ENCODE measurements around the gene RHBDF2. TPM values are rescaled to one million over a fixed set of nuclear protein-coding genes. Genes with fewer than 3 reads are reported as not detected.

RHBDF2 gene
- 38.5 and 42.6 TPM in 2 replicates for total RNA-seq
- 25.5 and 35.0 TPM in 2 replicates for polyA plus RNA-seq
- polyA plus RNA-seq (2011; cell fraction: cytosol; rRNA removed) = 14.3 and 17.0 TPM in 2 replicates
- 34.9 and 50.9 TPM in 2 replicates for polyA plus RNA-seq (2011; cell fraction: nucleus; rRNA removed)
- 28.8 and 49.4 TPM in 2 replicates for polyA plus RNA-seq (2012)
- 18.1 and 20.4 TPM in 2 replicates for polyA minus RNA-seq
- 4.5 TPM for polyA minus RNA-seq (2011; cell fraction: cytosol; rRNA and poly(A)+ RNA removed)
- 16.7 and 35.6 TPM in 2 replicates for polyA minus RNA-seq (2011; cell fraction: nucleus; rRNA and poly(A)+ RNA removed)
- Bru-seq, nascent RNA = percentile 49 among the genes with signal in this experiment
- percentile 56 among the genes with signal in this experiment for BruChase-seq, experiment 1, labeled RNA remaining after a 6-hour chase
- BruChase-seq, experiment 2, labeled RNA remaining after a 2-hour chase = percentile 58 among the genes with signal in this experiment
- long read RNA-seq, partial matches to known transcripts = 15 of 438 reads
- long read RNA-seq, other reads (novel, unspliced or antisense) = 421 of 438 reads

DNA sequence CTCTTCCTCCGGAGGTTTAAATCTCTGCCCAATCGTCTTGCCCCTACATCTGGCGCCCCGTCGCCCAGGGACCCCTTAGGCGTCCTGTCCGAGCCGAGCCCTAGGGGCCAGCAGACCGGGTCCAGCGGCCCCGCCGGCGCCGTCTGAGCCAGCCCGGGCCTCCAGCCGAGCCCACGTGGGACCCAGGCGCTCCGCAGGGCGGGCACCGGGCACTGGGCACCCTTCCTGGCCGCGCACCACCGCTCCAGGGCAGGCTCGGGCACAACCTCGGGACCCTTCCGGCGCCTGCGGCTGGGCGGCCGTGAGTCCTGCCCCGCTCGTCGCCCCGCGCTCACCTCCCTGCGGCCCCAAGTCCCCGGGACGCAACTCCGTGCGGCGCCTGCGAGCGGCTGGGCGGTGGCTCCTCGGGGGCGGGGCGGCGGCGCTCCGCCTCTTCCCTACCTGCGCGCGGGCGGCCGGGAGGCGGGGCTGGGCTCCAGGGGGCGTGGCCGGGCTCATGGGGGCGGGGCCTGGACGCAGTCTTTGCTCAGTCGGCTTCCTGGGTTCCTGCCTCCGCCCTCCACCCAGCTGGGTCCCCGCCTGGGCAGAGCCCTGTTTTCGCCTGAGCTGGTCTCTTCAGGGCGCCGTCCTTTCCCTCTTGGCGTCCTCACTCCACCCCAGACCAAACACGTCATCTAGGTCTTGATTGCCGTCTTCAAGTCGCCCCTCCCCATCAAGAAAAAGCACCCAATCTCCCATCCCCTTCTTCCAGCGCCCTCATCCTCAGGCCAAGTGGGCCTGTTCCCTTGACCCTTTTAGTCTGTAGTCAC, at the start of gene RHBDF2:
RHBDF2 (minus strand) TSS at position 406 of the 809 bp plus-strand sequence. CDS start 19,899 bp downstream, outside the sequence.
- peaks cover 19% of the 10 kb centered on the region for H3K79me2 ChIP-seq (ENCODE audit: control insufficient read depth, insufficient read depth, low read length)
- no peaks in the 10 kb centered on the region for H3K9me1 ChIP-seq (replicated peaks; ENCODE audit: control insufficient read depth, extremely low read depth, insufficient read depth, low read length)
- TF ChIP-seq POLR2AphosphoS5 (IDR thresholded peaks at IDR 0.05; ENCODE audit: insufficient read depth, low read depth, low read length) (peak; percentile 89), JUN (IDR thresholded peaks at IDR 0.05; ENCODE audit: borderline replicate concordance, insufficient read depth, insufficient read length, low read depth) (no peak), EZH2 (IDR thresholded peaks at IDR 0.05; ENCODE audit: borderline replicate concordance, low read depth, low read length, severe bottlenecking) (no peak), MYC (IDR thresholded peaks at IDR 0.05; ENCODE audit: low read depth, low read length) (no peak), FOS (IDR thresholded peaks at IDR 0.05; ENCODE audit: borderline replicate concordance, insufficient read depth, low read length) (no peak), POLR2A (IDR thresholded peaks at IDR 0.05; ENCODE audit: low read depth, low read length) (peak; percentile 83)
- TF ChIP-seq, protein P1, sequence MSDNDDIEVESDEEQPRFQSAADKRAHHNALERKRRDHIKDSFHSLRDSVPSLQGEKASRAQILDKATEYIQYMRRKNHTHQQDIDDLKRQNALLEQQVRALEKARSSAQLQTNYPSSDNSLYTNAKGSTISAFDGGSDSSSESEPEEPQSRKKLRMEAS (IDR thresholded peaks at IDR 0.05; ENCODE audit: insufficient read depth, insufficient read length) = peak; percentile 26
- TF ChIP-seq, protein P2, sequence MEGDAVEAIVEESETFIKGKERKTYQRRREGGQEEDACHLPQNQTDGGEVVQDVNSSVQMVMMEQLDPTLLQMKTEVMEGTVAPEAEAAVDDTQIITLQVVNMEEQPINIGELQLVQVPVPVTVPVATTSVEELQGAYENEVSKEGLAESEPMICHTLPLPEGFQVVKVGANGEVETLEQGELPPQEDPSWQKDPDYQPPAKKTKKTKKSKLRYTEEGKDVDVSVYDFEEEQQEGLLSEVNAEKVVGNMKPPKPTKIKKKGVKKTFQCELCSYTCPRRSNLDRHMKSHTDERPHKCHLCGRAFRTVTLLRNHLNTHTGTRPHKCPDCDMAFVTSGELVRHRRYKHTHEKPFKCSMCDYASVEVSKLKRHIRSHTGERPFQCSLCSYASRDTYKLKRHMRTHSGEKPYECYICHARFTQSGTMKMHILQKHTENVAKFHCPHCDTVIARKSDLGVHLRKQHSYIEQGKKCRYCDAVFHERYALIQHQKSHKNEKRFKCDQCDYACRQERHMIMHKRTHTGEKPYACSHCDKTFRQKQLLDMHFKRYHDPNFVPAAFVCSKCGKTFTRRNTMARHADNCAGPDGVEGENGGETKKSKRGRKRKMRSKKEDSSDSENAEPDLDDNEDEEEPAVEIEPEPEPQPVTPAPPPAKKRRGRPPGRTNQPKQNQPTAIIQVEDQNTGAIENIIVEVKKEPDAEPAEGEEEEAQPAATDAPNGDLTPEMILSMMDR (IDR thresholded peaks at IDR 0.05; ENCODE audit: extremely low read depth in 1 of 2, insufficient read depth in 1 of 2, low read depth in 1 of 2, low read length in 2 of 2) = no peak
- dilution Hi-C loops (cut with MboI; ENCODE audit: extremely low pct_ligation_motif_present, low sequenced_read_pairs) = no loop called here
- peak within 1 kb of the TSS; percentile 38 to 72 (median 56) for H3K4me3 ChIP-seq (replicated peaks in 1 of 3; ENCODE audit: insufficient read depth in 1 of 3, low read depth in 1 of 3, low read length in 3 of 3)
- no peaks in the 10 kb centered on the region for H3K36me3 ChIP-seq (ENCODE audit: control insufficient read depth in 2 of 2, extremely low read depth in 1 of 2, insufficient read depth in 2 of 2, low read length in 2 of 2)
- no peaks in the 10 kb centered on the region for H3K27me3 ChIP-seq (ENCODE audit: control insufficient read depth in 2 of 2, insufficient read depth in 2 of 2, low read length in 2 of 2)
- H3K9me3 ChIP-seq (replicated peaks; ENCODE audit: control insufficient read depth, insufficient read depth, low read length) = no peaks in the 10 kb centered on the region
- peak within 1 kb of the TSS; percentile 69 for H3K9ac ChIP-seq (replicated peaks; ENCODE audit: extremely low read depth, insufficient read depth, low read length)
- no peaks in the 10 kb centered on the region for H4K20me1 ChIP-seq (replicated peaks; ENCODE audit: control insufficient read depth, extremely low read depth, insufficient read depth, low read length)
- intact Hi-C loops (cut with micrococcal nuclease) = loop anchor here (1.0 to 10.0 kb wide), 3 partner anchors 8 to 186 kb away; no protein-coding TSS in a partner anchor
- no TSS peak for BruUV-seq (replicated peaks)
- H3K4me1 ChIP-seq (ENCODE audit: control insufficient read depth, extremely low read depth, insufficient read depth, low read length) = peaks cover 36% of the 10 kb centered on the region
- CTCF ChIA-PET = interaction anchor here (1.3 to 2.4 kb wide), 4 partner anchors 8 to 116 kb away, joined by 3 to 17 read pairs (median 8); partner anchors contain the start of gene SPHK1
- peak within 1 kb of the TSS; percentile 58 for H3K27ac ChIP-seq (ENCODE audit: insufficient read depth, low read depth, low read length)
- POLR2A ChIA-PET = interaction anchor here (0.6 kb wide), 1 partner anchor 160 kb away, joined by 6 read pairs; no protein-coding TSS in a partner anchor
- H3K4me2 ChIP-seq (ENCODE audit: insufficient read depth, low read length) = peak within 1 kb of the TSS; percentile 78
- FAIRE-seq (peak; percentile 91), DNase-seq (ENCODE audit: low read depth, low spot score) (peak; percentile 76)
- H2AFZ ChIP-seq (ENCODE audit: low read depth, low read length) = peak within 1 kb of the TSS; percentile 91
